ENCODE results near the gene U2AF2. TPM values are rescaled to one million over a fixed set of nuclear protein-coding genes. Genes with fewer than 3 reads are reported as not detected.

Gene U2AF2
- total RNA-seq, 1 donor from 2014 or later, result 275 TPM

GRCh38 chr19:55667006-55667381 is 12.2 kb downstream of the U2AF2 start:
- H3K4me1 Mint-ChIP-seq (ENCODE audit: low read depth), result peaks cover 3% of the 10 kb centered on the region
- no peak overlapping the region for H3K27ac Mint-ChIP-seq
- no peak overlapping the region for H3K4me3 Mint-ChIP-seq (ENCODE audit: low read depth)
- no peak for TF ChIP-seq CTCF (IDR thresholded peaks at IDR 0.05; ENCODE audit: unreplicated experiment)
- no peaks in the 10 kb centered on the region for H3K27me3 Mint-ChIP-seq
- no peaks in the 10 kb centered on the region for H3K9me3 Mint-ChIP-seq (ENCODE audit: low read depth)
- H3K36me3 Mint-ChIP-seq (ENCODE audit: insufficient read depth), result peaks cover 17% of the 10 kb centered on the region
- DNase-seq (ENCODE audit: low spot score, unreplicated experiment), result no peak

GRCh38 chr19:55667511-55667910 is 12.7 kb downstream of the U2AF2 start:
- Mint-ChIP-seq H3K4me3 (ENCODE audit: low read depth) (no peak overlapping the region), H3K27ac (peak overlapping the region; percentile 56)

GRCh38 chr19:55667958-55668357 is 13.1 kb downstream of the U2AF2 start:
- no peak for TF ChIP-seq CTCF (IDR thresholded peaks at IDR 0.05; ENCODE audit: unreplicated experiment)
- H3K4me3 Mint-ChIP-seq (ENCODE audit: low read depth), result no peak overlapping the region
- peak overlapping the region; percentile 56 for H3K27ac Mint-ChIP-seq
- H3K27me3 Mint-ChIP-seq, result no peaks in the 10 kb centered on the region
- H3K36me3 Mint-ChIP-seq (ENCODE audit: insufficient read depth), result peaks cover 14% of the 10 kb centered on the region
- peaks cover 3% of the 10 kb centered on the region for H3K4me1 Mint-ChIP-seq (ENCODE audit: low read depth)
- no peaks in the 10 kb centered on the region for H3K9me3 Mint-ChIP-seq (ENCODE audit: low read depth)
- no peak for DNase-seq (ENCODE audit: low spot score, unreplicated experiment)

More at GRCh38 chr19:55667511-55667910, 12.7 kb downstream of the U2AF2 start:
- no peak for TF ChIP-seq CTCF (IDR thresholded peaks at IDR 0.05; ENCODE audit: unreplicated experiment)
- Mint-ChIP-seq H3K27me3 (no peaks in the 10 kb centered on the region), H3K9me3 (ENCODE audit: low read depth) (no peaks in the 10 kb centered on the region), H3K4me1 (ENCODE audit: low read depth) (peaks cover 3% of the 10 kb centered on the region), H3K36me3 (ENCODE audit: insufficient read depth) (peaks cover 18% of the 10 kb centered on the region)
- DNase-seq (ENCODE audit: low spot score, unreplicated experiment), result no peak

GRCh38 chr19:55668603-55669348 is 13.9 kb downstream of the U2AF2 start:
- no peak overlapping the region for H3K27ac Mint-ChIP-seq
- no peak for TF ChIP-seq CTCF (IDR thresholded peaks at IDR 0.05; ENCODE audit: unreplicated experiment)

GRCh38 chr19:55669418-55670279 is 14.8 kb downstream of the U2AF2 start:
- H3K4me3 Mint-ChIP-seq (ENCODE audit: low read depth), result no peak overlapping the region
- TF ChIP-seq CTCF (IDR thresholded peaks at IDR 0.05; ENCODE audit: unreplicated experiment), result no peak
- peaks cover 14% of the 10 kb centered on the region for H3K36me3 Mint-ChIP-seq (ENCODE audit: insufficient read depth)
- H3K9me3 Mint-ChIP-seq (ENCODE audit: low read depth), result no peaks in the 10 kb centered on the region
- H3K4me1 Mint-ChIP-seq (ENCODE audit: low read depth), result peaks cover 9% of the 10 kb centered on the region
- no peak for DNase-seq (ENCODE audit: low spot score, unreplicated experiment)
- H3K27me3 Mint-ChIP-seq, result no peaks in the 10 kb centered on the region
- H3K27ac Mint-ChIP-seq, result peak overlapping the region; percentile 10

More at GRCh38 chr19:55668603-55669348, 13.9 kb downstream of the U2AF2 start:
- no peaks in the 10 kb centered on the region for H3K27me3 Mint-ChIP-seq
- H3K36me3 Mint-ChIP-seq (ENCODE audit: insufficient read depth), result peaks cover 13% of the 10 kb centered on the region
- no peak for DNase-seq (ENCODE audit: low spot score, unreplicated experiment)
- H3K4me1 Mint-ChIP-seq (ENCODE audit: low read depth), result peaks cover 5% of the 10 kb centered on the region
- H3K4me3 Mint-ChIP-seq (ENCODE audit: low read depth), result no peak overlapping the region
- H3K9me3 Mint-ChIP-seq (ENCODE audit: low read depth), result no peaks in the 10 kb centered on the region

All from progenitor cell of endocrine pancreas (in vitro differentiated cells).